ENCODE data around the gene C19orf25.

- TF ChIP-seq CTCF (IDR thresholded peaks at IDR 0.05) (no peak), POLR2A (IDR thresholded peaks at IDR 0.05) (no peak)
Measured at GRCh38 chr19:1461862-1462261, 17.2 kb downstream of the C19orf25 start.

All from heart left ventricle (tissue), 13 donors.